ENCODE measurements around the gene IL1RAP. TPM values are rescaled to one million over a fixed set of nuclear protein-coding genes. Genes with fewer than 3 reads are reported as not detected.

Gene IL1RAP
- total RNA-seq, 4 donors from 2014 or later = 0.80 to 8.6 (median 2.7) TPM

DNA sequence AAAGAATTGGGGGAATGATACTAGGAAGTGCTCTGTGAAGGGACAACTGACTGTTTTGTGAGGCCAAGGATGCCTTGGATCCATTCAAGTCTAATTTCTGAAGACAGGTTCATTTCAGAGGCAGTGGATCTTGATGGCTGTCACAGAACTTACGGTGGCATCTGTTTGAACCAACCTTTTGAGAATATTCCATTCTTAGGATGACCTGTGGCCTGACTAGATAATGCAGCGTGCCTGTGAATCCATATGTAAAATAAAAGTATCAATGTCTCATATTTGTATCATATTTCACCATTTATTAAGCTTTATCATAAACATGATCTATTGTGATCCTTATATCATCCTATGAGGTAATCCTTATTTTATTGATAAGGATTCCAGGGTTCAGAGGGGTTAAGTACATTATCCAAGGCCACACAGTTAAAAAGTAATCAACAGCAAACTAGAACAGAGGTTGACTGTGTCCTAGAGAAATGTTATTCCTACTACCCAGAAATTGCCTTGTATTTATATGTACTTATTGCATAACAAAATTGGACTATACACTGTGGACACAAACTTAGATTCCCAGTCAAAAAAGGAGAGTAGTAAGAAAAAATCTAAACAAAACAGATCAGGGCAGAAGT is 34.3 kb downstream of the IL1RAP start:
- peaks cover 0 to 6% (median 0%) of the 10 kb centered on the region in 4 donors for H3K4me1 ChIP-seq
- no peaks in the 10 kb centered on the region for H3K27me3 ChIP-seq
- peaks cover 0 to 4% of the 10 kb centered on the region in 2 donors for H3K9me3 ChIP-seq
- no peak overlapping the region for H3K27ac ChIP-seq
- intact Hi-C loops (cut with DNase I; ENCODE audit: low total_unique reads) = no loop called here
- 82 to 91% methylated on average over 2 of the region's 2 CpGs for WGBS, 2 donors (ENCODE audit: low coverage in 1 of 2)
- in situ Hi-C loops (cut with MboI; ENCODE audit: low pct_ligation_motif_present in 1 of 4, low pct_unique_long_range_greater_than_20kb in 1 of 4, low sequenced_read_pairs in 3 of 4) = loop anchor here in 1 of 4 donors (25.0 kb wide), 1 partner anchor 111 kb away; the partner anchor contains the start of gene TMEM207
- TF ChIP-seq, protein P1, sequence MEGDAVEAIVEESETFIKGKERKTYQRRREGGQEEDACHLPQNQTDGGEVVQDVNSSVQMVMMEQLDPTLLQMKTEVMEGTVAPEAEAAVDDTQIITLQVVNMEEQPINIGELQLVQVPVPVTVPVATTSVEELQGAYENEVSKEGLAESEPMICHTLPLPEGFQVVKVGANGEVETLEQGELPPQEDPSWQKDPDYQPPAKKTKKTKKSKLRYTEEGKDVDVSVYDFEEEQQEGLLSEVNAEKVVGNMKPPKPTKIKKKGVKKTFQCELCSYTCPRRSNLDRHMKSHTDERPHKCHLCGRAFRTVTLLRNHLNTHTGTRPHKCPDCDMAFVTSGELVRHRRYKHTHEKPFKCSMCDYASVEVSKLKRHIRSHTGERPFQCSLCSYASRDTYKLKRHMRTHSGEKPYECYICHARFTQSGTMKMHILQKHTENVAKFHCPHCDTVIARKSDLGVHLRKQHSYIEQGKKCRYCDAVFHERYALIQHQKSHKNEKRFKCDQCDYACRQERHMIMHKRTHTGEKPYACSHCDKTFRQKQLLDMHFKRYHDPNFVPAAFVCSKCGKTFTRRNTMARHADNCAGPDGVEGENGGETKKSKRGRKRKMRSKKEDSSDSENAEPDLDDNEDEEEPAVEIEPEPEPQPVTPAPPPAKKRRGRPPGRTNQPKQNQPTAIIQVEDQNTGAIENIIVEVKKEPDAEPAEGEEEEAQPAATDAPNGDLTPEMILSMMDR (IDR thresholded peaks at IDR 0.05) = no peak
- TF ChIP-seq EP300 (IDR thresholded peaks at IDR 0.05; ENCODE audit: low read depth) (no peak), POLR2A (IDR thresholded peaks at IDR 0.05) (no peak), POLR2AphosphoS5 (IDR thresholded peaks at IDR 0.05) (no peak)
- no peaks in the 10 kb centered on the region for H3K36me3 ChIP-seq
- H3K4me3 ChIP-seq = no peak overlapping the region
- DNase-seq = no peak

DNA sequence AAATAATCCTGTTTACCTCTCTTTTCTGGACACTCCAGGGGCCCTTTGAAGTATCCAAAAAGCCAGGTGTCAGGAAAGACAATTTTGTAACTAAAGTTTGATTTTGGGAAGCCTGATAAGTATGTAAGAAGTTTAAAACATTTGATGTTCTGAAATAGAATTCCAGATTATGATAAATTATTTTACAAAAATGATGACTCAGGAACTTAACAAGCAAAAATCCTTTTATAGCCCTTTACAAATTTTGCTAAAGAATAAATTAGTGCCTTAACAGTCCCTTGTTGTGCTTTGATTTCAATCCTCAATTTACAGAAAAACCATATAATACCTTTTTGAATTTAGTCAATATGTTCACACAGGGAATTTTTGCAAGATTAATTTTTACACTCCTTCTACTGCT is 38.1 kb downstream of the IL1RAP start:
- Histone ChIP-seq H3K36me3 (no peaks in the 10 kb centered on the region), H3K27me3 (no peaks in the 10 kb centered on the region), H3K4me3 (no peak overlapping the region), H3K27ac (no peak overlapping the region), H3K9me3 (peaks cover 0 to 4% of the 10 kb centered on the region in 2 donors), H3K4me1 (no peaks in the 10 kb centered on the region)
- in situ Hi-C loops (cut with MboI; ENCODE audit: low pct_ligation_motif_present in 1 of 4, low pct_unique_long_range_greater_than_20kb in 1 of 4, low sequenced_read_pairs in 3 of 4) (no loop called here), intact Hi-C loops (cut with DNase I; ENCODE audit: low total_unique reads) (no loop called here)
- no peak for DNase-seq
- TF ChIP-seq POLR2A (IDR thresholded peaks at IDR 0.05) (no peak), EP300 (IDR thresholded peaks at IDR 0.05; ENCODE audit: low read depth) (no peak), POLR2AphosphoS5 (IDR thresholded peaks at IDR 0.05) (no peak)
- TF ChIP-seq, protein P1 (IDR thresholded peaks at IDR 0.05) = no peak

DNA sequence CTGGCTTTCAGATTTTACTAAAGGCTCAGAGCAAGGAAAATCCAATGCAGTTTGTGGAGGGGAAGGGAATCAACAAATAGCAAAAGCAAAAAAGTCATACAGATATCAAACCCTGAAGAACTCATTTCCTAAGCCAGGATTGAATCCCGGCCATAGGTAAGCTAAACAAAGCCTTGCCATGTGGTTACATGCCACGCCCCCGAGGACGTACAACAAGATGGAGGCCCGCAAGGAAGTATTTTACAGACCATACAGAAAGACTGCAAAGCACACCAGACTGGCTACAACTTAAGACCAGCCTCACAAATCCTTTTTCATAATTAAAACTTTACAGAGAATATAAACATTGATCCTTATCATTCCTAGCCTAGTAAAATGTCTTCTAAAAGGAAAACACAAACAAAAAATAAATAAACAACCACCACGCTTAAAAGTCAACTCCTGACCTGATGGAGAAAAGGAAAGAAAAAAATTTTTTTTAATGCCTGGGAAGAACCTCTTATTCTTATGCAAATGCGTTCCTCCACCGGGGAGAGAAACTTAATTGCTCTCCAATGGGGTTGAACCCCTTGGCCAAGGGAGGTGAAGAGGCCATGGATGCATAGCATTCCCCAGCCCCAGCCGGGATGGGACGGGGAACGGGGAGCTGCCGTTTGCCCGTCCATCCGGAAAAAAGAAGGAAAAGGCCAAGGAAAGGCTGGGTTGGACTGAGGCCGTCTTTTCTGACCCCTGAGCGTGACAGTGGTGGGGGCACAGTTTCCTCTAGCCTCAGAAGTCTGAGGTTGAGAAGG is 39.3 kb downstream of the IL1RAP start:
- no peak for DNase-seq
- intact Hi-C loops (cut with DNase I; ENCODE audit: low total_unique reads) (no loop called here), in situ Hi-C loops (cut with MboI; ENCODE audit: low pct_ligation_motif_present in 1 of 4, low pct_unique_long_range_greater_than_20kb in 1 of 4, low sequenced_read_pairs in 3 of 4) (no loop called here)
- Histone ChIP-seq H3K4me1 (no peaks in the 10 kb centered on the region), H3K27me3 (no peaks in the 10 kb centered on the region), H3K27ac (no peak overlapping the region), H3K9me3 (peaks cover 0 to 4% of the 10 kb centered on the region in 2 donors), H3K4me3 (no peak overlapping the region), H3K36me3 (no peaks in the 10 kb centered on the region)
- WGBS, 2 donors (ENCODE audit: low coverage in 1 of 2) = 76 to 93% methylated on average over 3 to 16 of the region's 16 CpGs
- TF ChIP-seq, protein P1 (IDR thresholded peaks at IDR 0.05) = no peak
- TF ChIP-seq POLR2A (IDR thresholded peaks at IDR 0.05) = no peak
- TF ChIP-seq POLR2AphosphoS5 (IDR thresholded peaks at IDR 0.05) = no peak
- TF ChIP-seq EP300 (IDR thresholded peaks at IDR 0.05; ENCODE audit: low read depth) = no peak

DNA sequence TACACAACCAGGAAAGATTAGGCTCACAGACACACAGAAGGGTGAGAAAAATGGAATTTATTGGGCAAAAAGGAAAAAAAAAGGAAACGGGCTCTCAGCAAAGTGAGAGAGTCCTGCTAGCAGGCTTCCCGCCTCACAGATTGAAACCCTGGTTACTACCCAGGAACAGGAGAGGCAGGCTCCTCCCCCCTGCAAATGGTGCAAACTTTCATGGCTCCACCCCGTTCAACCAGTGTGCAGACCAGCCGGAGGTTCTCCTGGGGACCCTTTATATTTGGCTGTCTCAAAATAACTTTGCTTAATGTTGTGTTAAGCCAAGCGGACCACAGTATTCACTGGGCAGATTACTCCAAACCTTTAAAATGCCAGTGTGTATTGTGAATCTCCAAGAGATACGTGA is 40.3 kb downstream of the IL1RAP start:
- H3K9me3 ChIP-seq = peaks cover 0 to 8% of the 10 kb centered on the region in 2 donors
- in situ Hi-C loops (cut with MboI; ENCODE audit: low pct_ligation_motif_present in 1 of 4, low pct_unique_long_range_greater_than_20kb in 1 of 4, low sequenced_read_pairs in 3 of 4) (no loop called here), intact Hi-C loops (cut with DNase I; ENCODE audit: low total_unique reads) (no loop called here)
- no peaks in the 10 kb centered on the region for H3K4me1 ChIP-seq
- H3K36me3 ChIP-seq = no peaks in the 10 kb centered on the region
- DNase-seq = no peak
- 88 to 92% methylated on average over 4 to 6 of the region's 6 CpGs for WGBS, 2 donors (ENCODE audit: low coverage in 1 of 2)
- no peak for TF ChIP-seq POLR2A (IDR thresholded peaks at IDR 0.05)
- no peak for TF ChIP-seq EP300 (IDR thresholded peaks at IDR 0.05; ENCODE audit: low read depth)
- TF ChIP-seq POLR2AphosphoS5 (IDR thresholded peaks at IDR 0.05) = no peak
- TF ChIP-seq, protein P1 (IDR thresholded peaks at IDR 0.05) = no peak
- H3K27me3 ChIP-seq = no peaks in the 10 kb centered on the region
- no peak overlapping the region for H3K4me3 ChIP-seq
- no peak overlapping the region for H3K27ac ChIP-seq
